SU-DHL-6 (cell line): ENCODE data around the gene RAB26.

Experiments
- H2AFZ ChIP-seq: fragments of 200-600 bp; sonication (generic); 2 replicates; pipeline ENCODE4 v1.6.1; 2014; ENCODE audit warnings: low read depth, mild to moderate bottlenecking, moderate library complexity, mixed read lengths, antibody characterized with exemption, low read length; ENCODE audit not compliant: severe bottlenecking
- H3F3A ChIP-seq: fragments of 200-600 bp; shearing (Covaris generic); 2 replicates; pipeline ENCODE4 v1.6.0; 2016; ENCODE audit warnings: antibody characterized with exemption, mild to moderate bottlenecking; ENCODE audit not compliant: insufficient read depth
- H3K27ac ChIP-seq: fragments of 200-600 bp; sonication (generic); 2 replicates; pipeline ENCODE4 v1.5.1; 2016; ENCODE audit warnings: low read depth, mild to moderate bottlenecking, low read length, moderate library complexity, mixed read lengths
- H3K27me3 ChIP-seq: fragments of 200-600 bp; sonication (generic), shearing (Covaris generic); 2 replicates; pipeline ENCODE4 v1.6.0; 2014; ENCODE audit warnings: mild to moderate bottlenecking, low read length
- H3K36me3 ChIP-seq: fragments of 200-600 bp; sonication (generic); 2 replicates; pipeline ENCODE4 v1.6.1; 2014; ENCODE audit warnings: mild to moderate bottlenecking, low read length, mixed read lengths
- H3K4me2 ChIP-seq: fragments of 300-600, 200-600 bp; shearing (Covaris generic), sonication (generic); 2 replicates; pipeline ENCODE4 v1.6.0; 2014; ENCODE audit warnings: low read length, low read depth, mild to moderate bottlenecking; ENCODE audit not compliant: poor library complexity, severe bottlenecking
- H3K4me3 ChIP-seq: fragments of 200-600 bp; sonication (generic); 2 replicates; pipeline ENCODE4 v1.5.1; 2014; ENCODE audit warnings: antibody characterized with exemption, low read length, mild to moderate bottlenecking, mixed read lengths; ENCODE audit not compliant: insufficient read depth, poor library complexity, severe bottlenecking
- H3K79me2 ChIP-seq: fragments of 200-600 bp; sonication (generic); 2 replicates; pipeline ENCODE4 v1.6.1; 2014; ENCODE audit warnings: mild to moderate bottlenecking, low read length, moderate library complexity; ENCODE audit not compliant: insufficient read depth
- H3K9ac ChIP-seq: fragments of 200-600 bp; sonication (generic); 2 replicates; pipeline ENCODE4 v1.7.0; 2014; ENCODE audit warnings: mild to moderate bottlenecking, low read length
- H3K9me2 ChIP-seq: fragments of 200-600 bp; sonication (generic); replicated peaks from 2 replicates; pipeline ENCODE4 v1.6.1; 2014; ENCODE audit warnings: low read length; ENCODE audit not compliant: insufficient read depth
- H3K9me3 ChIP-seq: fragments of 200-600 bp; sonication (generic); 2 replicates; pipeline ENCODE4 v1.6.1; 2014; ENCODE audit warnings: low read length, mixed read lengths; ENCODE audit not compliant: insufficient read depth
- H4K20me1 ChIP-seq: fragments of 200-600 bp; sonication (generic); 2 replicates; pipeline ENCODE4 v1.6.1; 2014; ENCODE audit warnings: low read depth, mild to moderate bottlenecking, antibody characterized with exemption, low read length, moderate library complexity, mixed read lengths
- EZH2phosphoT487 ChIP-seq: fragments of 200-600 bp; sonication (generic), shearing (Covaris generic); conservative IDR thresholded peaks from 2 replicates; pipeline ENCODE4 v1.6.1; 2018; ENCODE audit warnings: mild to moderate bottlenecking, antibody characterized with exemption, low read length, moderate library complexity, mixed read lengths
- TF ChIP-seq, protein P1 (sequence below): fragments of 200-600 bp; sonication (generic); IDR thresholded peaks from one replicate; pipeline ENCODE4 v1.5.1; 2017; ENCODE audit warnings: antibody characterized with exemption, mild to moderate bottlenecking, low read length, moderate library complexity; ENCODE audit not compliant: insufficient read depth, poor library complexity, severe bottlenecking

Gene RAB26

DNA sequence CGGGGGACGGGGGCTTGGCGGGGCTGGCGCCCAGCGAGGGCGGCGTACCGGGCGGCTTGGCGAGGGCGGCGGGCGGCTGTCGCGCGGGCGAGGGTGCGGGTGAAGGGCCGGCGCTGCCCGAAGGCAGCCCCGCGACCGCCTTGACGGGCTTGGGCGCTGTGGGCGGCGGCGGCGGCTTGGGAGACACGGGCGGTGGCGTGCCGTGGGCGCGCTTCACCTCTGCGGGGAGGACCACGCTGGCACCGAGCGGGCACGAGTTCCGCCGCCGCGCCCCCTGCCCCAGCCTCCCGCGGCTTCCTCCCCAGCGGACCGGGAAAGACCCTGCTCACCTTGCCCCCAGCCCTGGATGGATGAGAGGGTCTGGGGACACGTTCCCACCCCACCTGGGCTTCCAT, 30.7 kb downstream of the RAB26 start:
- Histone ChIP-seq H3K9me3 (no peaks in the 10 kb centered on the region), H3K36me3 (no peaks in the 10 kb centered on the region), H3F3A (no peaks in the 10 kb centered on the region), H3K4me3 (no peak overlapping the region), H3K9ac (no peak overlapping the region), H3K27me3 (no peaks in the 10 kb centered on the region), H2AFZ (no peak overlapping the region), H3K4me2 (no peak overlapping the region), H3K27ac (no peak overlapping the region), H3K9me2 (no peaks in the 10 kb centered on the region), H4K20me1 (no peaks in the 10 kb centered on the region), H3K79me2 (no peaks in the 10 kb centered on the region)
- no peak for TF ChIP-seq EZH2phosphoT487
- TF ChIP-seq, protein P1, sequence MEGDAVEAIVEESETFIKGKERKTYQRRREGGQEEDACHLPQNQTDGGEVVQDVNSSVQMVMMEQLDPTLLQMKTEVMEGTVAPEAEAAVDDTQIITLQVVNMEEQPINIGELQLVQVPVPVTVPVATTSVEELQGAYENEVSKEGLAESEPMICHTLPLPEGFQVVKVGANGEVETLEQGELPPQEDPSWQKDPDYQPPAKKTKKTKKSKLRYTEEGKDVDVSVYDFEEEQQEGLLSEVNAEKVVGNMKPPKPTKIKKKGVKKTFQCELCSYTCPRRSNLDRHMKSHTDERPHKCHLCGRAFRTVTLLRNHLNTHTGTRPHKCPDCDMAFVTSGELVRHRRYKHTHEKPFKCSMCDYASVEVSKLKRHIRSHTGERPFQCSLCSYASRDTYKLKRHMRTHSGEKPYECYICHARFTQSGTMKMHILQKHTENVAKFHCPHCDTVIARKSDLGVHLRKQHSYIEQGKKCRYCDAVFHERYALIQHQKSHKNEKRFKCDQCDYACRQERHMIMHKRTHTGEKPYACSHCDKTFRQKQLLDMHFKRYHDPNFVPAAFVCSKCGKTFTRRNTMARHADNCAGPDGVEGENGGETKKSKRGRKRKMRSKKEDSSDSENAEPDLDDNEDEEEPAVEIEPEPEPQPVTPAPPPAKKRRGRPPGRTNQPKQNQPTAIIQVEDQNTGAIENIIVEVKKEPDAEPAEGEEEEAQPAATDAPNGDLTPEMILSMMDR: no peak

DNA sequence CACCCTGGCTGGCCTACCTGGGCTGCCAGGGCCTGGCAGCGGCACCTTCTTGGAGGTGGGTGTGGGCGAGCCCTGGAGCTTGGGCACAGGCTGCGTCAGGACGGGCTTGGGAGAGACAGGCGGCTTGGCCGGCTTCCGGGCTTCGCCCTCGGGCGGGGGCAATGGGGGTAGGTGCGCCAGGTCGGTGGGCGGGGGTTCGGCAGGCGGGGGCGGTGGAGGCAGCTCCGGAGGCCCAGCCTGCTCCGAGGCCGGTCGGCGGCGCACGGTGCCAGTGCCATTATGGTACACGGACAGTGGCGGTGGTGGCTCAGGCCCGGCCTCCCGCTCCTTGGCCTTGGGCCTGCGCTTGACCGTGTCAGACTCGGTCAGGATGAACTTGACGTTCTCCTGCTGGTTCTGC, 31.2 kb downstream of the RAB26 start:
- Histone ChIP-seq H3K36me3 (no peaks in the 10 kb centered on the region), H3K9me2 (no peaks in the 10 kb centered on the region), H3K4me2 (no peak overlapping the region), H3K27me3 (no peaks in the 10 kb centered on the region), H4K20me1 (no peaks in the 10 kb centered on the region; the same call in 1 of the 2 replicates), H3K9ac (no peak overlapping the region), H3K27ac (no peak overlapping the region), H3K79me2 (no peaks in the 10 kb centered on the region), H3K4me3 (no peak overlapping the region), H3K9me3 (no peaks in the 10 kb centered on the region), H3F3A (no peaks in the 10 kb centered on the region), H2AFZ (no peak overlapping the region)
- TF ChIP-seq, protein P1: no peak
- TF ChIP-seq EZH2phosphoT487: no peak

DNA sequence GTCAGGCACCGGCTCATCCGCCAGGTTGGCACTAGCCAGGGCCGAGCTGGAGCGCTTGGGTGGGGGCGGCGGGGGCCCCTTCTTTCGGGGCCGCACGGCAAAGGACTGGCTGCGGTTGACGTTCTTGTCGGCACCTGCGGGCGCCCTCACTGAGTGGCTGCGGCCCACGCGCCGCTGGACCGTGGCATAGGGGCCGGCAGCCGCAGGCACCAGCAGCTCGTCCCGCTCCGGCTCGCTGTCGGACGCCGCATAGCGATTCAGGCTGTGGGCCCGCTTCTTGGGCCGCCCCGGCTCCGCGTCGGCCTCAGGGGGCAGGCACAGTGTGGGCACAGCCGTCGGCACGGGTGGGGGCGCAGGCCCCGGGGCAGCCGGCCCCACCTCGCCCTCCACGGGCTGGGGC, 32.0 kb downstream of the RAB26 start:
- no peaks in the 10 kb centered on the region; the same call in 1 of the 2 replicates for H4K20me1 ChIP-seq
- H3K27me3 ChIP-seq: no peaks in the 10 kb centered on the region
- no peak overlapping the region for H2AFZ ChIP-seq
- H3K9ac ChIP-seq: no peak overlapping the region
- no peak overlapping the region for H3K27ac ChIP-seq
- TF ChIP-seq, protein P1: no peak
- TF ChIP-seq EZH2phosphoT487: no peak
- no peaks in the 10 kb centered on the region for H3F3A ChIP-seq
- H3K4me2 ChIP-seq: no peak overlapping the region
- H3K9me2 ChIP-seq: no peaks in the 10 kb centered on the region
- no peak overlapping the region for H3K4me3 ChIP-seq
- H3K9me3 ChIP-seq: no peaks in the 10 kb centered on the region
- H3K36me3 ChIP-seq: no peaks in the 10 kb centered on the region
- H3K79me2 ChIP-seq: no peaks in the 10 kb centered on the region
